HCT116 (cell line): ENCODE measurements around the gene MEIS2. TPM values are rescaled to one million over a fixed set of nuclear protein-coding genes. Genes with fewer than 3 reads are reported as not detected.

Experiments used
- ATAC-seq: fragments of 200-7000 bp; cut with Tn5 transposase; 2 replicates; pipeline ENCODE4 v1.9.1; 2020; ENCODE audit warnings: mild to moderate bottlenecking, moderate library complexity
- BruUV-seq: library from RNA; stranded (reverse); fragments of 400-500 nt; replicated peaks from 2 replicates; lab custom pipeline; 2021; lab: Mats Ljungman, UMichigan
- CTCF ChIA-PET: fragments of 300-600 bp; sonication (Branson Sonifier 250); formaldehyde crosslinking; loops from one replicate; lab custom pipeline; 2021; ENCODE audit warnings: antibody characterized with exemption; lab: Charles Lee
- POLR2A ChIA-PET: fragments of 300-600, 350-600 bp; sonication (Branson Sonifier 250); formaldehyde crosslinking; loops from one replicate; lab custom pipeline; 2021; ENCODE audit warnings: antibody characterized with exemption; lab: Charles Lee
- RAD21 ChIA-PET, 2 experiments: fragments of 300-600 bp; sonication (Branson Sonifier 250); formaldehyde crosslinking; loops; one replicate each; lab custom pipeline; 2023; ENCODE audit warnings: low total read pairs in 2 of 2; ENCODE audit not compliant: uncharacterized antibody in 2 of 2, unreplicated experiment in 2 of 2, low non-redundant PET in 1 of 2; lab: Charles Lee
- DNase-seq: peaks from one replicate; pipeline ENCODE4 v3.0.0-alpha.2; 2010; ENCODE audit warnings: low read depth, low spot score
- H2AFZ ChIP-seq: fragments of 200-600 bp; shearing (Covaris generic), sonication (generic); 2 replicates; pipeline ENCODE4 v1.6.1; 2017; ENCODE audit warnings: low read depth, mixed run types, mixed read lengths, antibody characterized with exemption, low read length; ENCODE audit not compliant: poor library complexity, severe bottlenecking
- H3K27ac ChIP-seq: 2 replicates; pipeline ENCODE4 v1.5.1; 2012; ENCODE audit warnings: low read depth, low read length
- H3K27me3 ChIP-seq: fragments of 200-600 bp; sonication (generic); 2 replicates; pipeline ENCODE4 v1.6.1; 2016; ENCODE audit warnings: mixed run types, low read length, mixed read lengths; ENCODE audit not compliant: insufficient read depth
- H3K36me3 ChIP-seq, 2 experiments: fragments of 200-500 bp in 1 of 2; fragments of 200-600 bp in 1 of 2; sonication (Bioruptor generic) in 1 of 2; sonication (generic) in 1 of 2; 2 replicates each; pipeline versions ENCODE4 v1.5.1 to v1.6.1; 2014 to 2016; ENCODE audit warnings: low read length in 2 of 2, inconsistent platforms in 1 of 2, mixed read lengths in 1 of 2, mixed run types in 1 of 2; ENCODE audit not compliant: insufficient read depth in 2 of 2, control insufficient read depth in 1 of 2
- H3K4me1 ChIP-seq, 2 experiments: fragments of 200-600 bp in 1 of 2; sonication (generic) in 1 of 2; 2 replicates each; pipeline versions ENCODE4 v1.5.1 to v1.6.1; 2012 to 2017; ENCODE audit warnings: low read length in 2 of 2, inconsistent platforms in 1 of 2, mild to moderate bottlenecking in 1 of 2, mixed read lengths in 1 of 2, mixed run types in 1 of 2, moderate library complexity in 1 of 2; ENCODE audit not compliant: insufficient read depth in 2 of 2, control insufficient read depth in 1 of 2
- H3K4me2 ChIP-seq: fragments of 200-600 bp; sonication (generic); 2 replicates; pipeline ENCODE4 v1.6.1; 2017; ENCODE audit warnings: mixed run types, low read length, mixed read lengths
- H3K4me3 ChIP-seq, 2 experiments: fragments of 200-600 bp in 1 of 2; sonication (generic) in 1 of 2; replicated peaks in 1 of 2; 2 replicates each; pipeline ENCODE4 v1.5.1; 2011 to 2016; ENCODE audit warnings: low read length in 2 of 2, control low read depth in 1 of 2, low read depth in 1 of 2, mild to moderate bottlenecking in 1 of 2, mixed read lengths in 1 of 2, mixed run types in 1 of 2
- H3K79me2 ChIP-seq: fragments of 200-600 bp; sonication (generic); 2 replicates; pipeline ENCODE4 v1.6.1; 2017; ENCODE audit warnings: mild to moderate bottlenecking, mixed run types, low read length, moderate library complexity, mixed read lengths; ENCODE audit not compliant: insufficient read depth
- H3K9ac ChIP-seq: fragments of 200-600 bp; sonication (generic); 2 replicates; pipeline ENCODE4 v1.6.1; 2016; ENCODE audit warnings: low read length, mixed read lengths
- H3K9me2 ChIP-seq: fragments of 200-600 bp; sonication (generic), shearing (Covaris generic); 2 replicates; pipeline ENCODE4 v1.6.1; 2017; ENCODE audit warnings: mixed run types, mild to moderate bottlenecking, moderate library complexity; ENCODE audit not compliant: insufficient read depth
- H3K9me3 ChIP-seq, 2 experiments: fragments of 200-500 bp in 1 of 2; fragments of 200-600 bp in 1 of 2; sonication (Bioruptor generic) in 1 of 2; sonication (generic) in 1 of 2; 2 replicates each; pipeline ENCODE4 v1.6.1; 2014 to 2017; ENCODE audit warnings: low read length in 2 of 2, mixed read lengths in 2 of 2, inconsistent platforms in 1 of 2, low read depth in 1 of 2, mild to moderate bottlenecking in 1 of 2, mixed run types in 1 of 2, moderate library complexity in 1 of 2; ENCODE audit not compliant: control insufficient read depth in 1 of 2, insufficient read depth in 1 of 2
- H4K20me1 ChIP-seq: fragments of 200-600 bp; sonication (generic), shearing (Covaris generic); 2 replicates; pipeline ENCODE4 v1.6.1; 2017; ENCODE audit warnings: mixed run types, mild to moderate bottlenecking, moderate library complexity; ENCODE audit not compliant: insufficient read depth
- CEBPB ChIP-seq: IDR thresholded peaks from 2 replicates; pipeline ENCODE4 v1.6.1; 2012; ENCODE audit warnings: low read depth
- EGR1 ChIP-seq: IDR thresholded peaks from 2 replicates; pipeline ENCODE4 v1.6.1; 2012; ENCODE audit warnings: low read depth
- ELF1 ChIP-seq: IDR thresholded peaks from 2 replicates; pipeline ENCODE4 v1.6.1; 2012; ENCODE audit warnings: low read depth, borderline replicate concordance
- EZH2phosphoT487 ChIP-seq: fragments of 200-600 bp; IDR thresholded peaks from 2 replicates; pipeline ENCODE4 v1.6.1; 2018; ENCODE audit warnings: antibody characterized with exemption, borderline replicate concordance
- FOSL1 ChIP-seq: IDR thresholded peaks from 2 replicates; pipeline ENCODE4 v1.6.1; 2012; ENCODE audit warnings: low read depth
- JUND ChIP-seq: IDR thresholded peaks from 2 replicates; pipeline ENCODE4 v1.6.1; 2012
- POLR2AphosphoS5 ChIP-seq: IDR thresholded peaks from 2 replicates; pipeline ENCODE4 v1.6.1; 2011; ENCODE audit warnings: mild to moderate bottlenecking, low read depth, low read length, moderate library complexity
- SIN3A ChIP-seq: IDR thresholded peaks from 2 replicates; pipeline ENCODE4 v1.6.1; 2012; ENCODE audit warnings: low read depth
- SP1 ChIP-seq: IDR thresholded peaks from 2 replicates; pipeline ENCODE4 v1.6.1; 2012; ENCODE audit warnings: low read depth
- YY1 ChIP-seq: IDR thresholded peaks from 2 replicates; pipeline ENCODE4 v1.6.1; 2011; ENCODE audit warnings: low read length, low read depth, moderate library complexity, mild to moderate bottlenecking; ENCODE audit not compliant: insufficient replicate concordance; ENCODE audit errors: extremely low read depth
- ZNF274 ChIP-seq: fragments of 200-500 bp; sonication (Bioruptor generic); IDR thresholded peaks from 2 replicates; pipeline ENCODE4 v1.6.1; 2014; ENCODE audit warnings: mild to moderate bottlenecking, low read depth, low read length, inconsistent platforms
- intact Hi-C: fragments of 100-400 bp; cut with micrococcal nuclease; formaldehyde crosslinking; loops from 2 replicates; pipeline ENCODE4 v1.10.0; 2022
- total RNA-seq: library from RNA; stranded (reverse); gene quantifications from one replicate; pipeline ENCODE4 v1.2.1, GENCODE V29; 2021; ENCODE audit not compliant: unreplicated experiment
- TF ChIP-seq, protein P1 (sequence below): IDR thresholded peaks from 2 replicates; pipeline ENCODE4 v1.6.1; 2012; ENCODE audit warnings: low read depth
- TF ChIP-seq, protein P2 (sequence below), 3 experiments: fragments of 200-600 bp in 1 of 3; sonication (generic) in 1 of 3; IDR thresholded peaks in 2 of 3; conservative IDR thresholded peaks in 1 of 3; 2 replicates each; pipeline ENCODE4 v1.5.1; 2012 to 2017; ENCODE audit warnings: low read depth in 2 of 3, low read length in 2 of 3, antibody characterized with exemption in 1 of 3, borderline replicate concordance in 1 of 3, control low read depth in 1 of 3, mild to moderate bottlenecking in 1 of 3, mixed read lengths in 1 of 3, mixed run types in 1 of 3, moderate library complexity in 1 of 3; ENCODE audit not compliant: insufficient read depth in 1 of 3
- TF ChIP-seq, protein P3 (sequence below): IDR thresholded peaks from 2 replicates; pipeline ENCODE4 v1.6.1; 2012
- TF ChIP-seq, protein P4 (sequence below): IDR thresholded peaks from 2 replicates; pipeline ENCODE4 v1.6.1; 2012

MEIS2 gene
- total RNA-seq, 1 experiment from 2014 or later = 11.5 TPM

DNA sequence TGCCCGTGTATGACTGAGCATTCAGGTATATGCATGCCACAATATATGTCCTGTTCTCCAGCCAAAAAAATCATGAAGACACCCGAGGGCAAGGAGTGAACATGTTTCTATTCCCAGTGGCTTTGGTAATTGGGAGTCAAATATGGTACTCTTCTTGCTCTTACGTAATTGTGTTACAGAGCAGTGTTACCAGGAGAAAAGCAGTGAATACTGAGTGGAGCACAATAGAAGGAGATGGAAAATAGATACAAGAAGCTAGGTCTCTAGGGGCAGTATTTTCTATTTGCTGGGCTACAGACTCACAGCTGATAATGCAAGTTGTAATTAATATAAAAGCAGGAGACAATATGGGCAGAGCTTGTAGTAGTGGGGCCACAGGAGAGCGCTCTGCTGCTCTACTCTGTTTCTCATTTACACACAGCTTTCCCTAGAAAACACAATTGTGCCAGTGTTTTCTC lies 13.2 kb downstream of the MEIS2 start:
- H3K9ac ChIP-seq = no peak overlapping the region
- H3K27me3 ChIP-seq = no peaks in the 10 kb centered on the region
- H3K36me3 ChIP-seq = 0 out of 4 replicates have a peak, but pooled peaks cover 0 to 4% of the 10 kb centered on the region in 2 experiments
- ATAC-seq = no peak
- no peak for TF ChIP-seq FOSL1
- no peak for TF ChIP-seq EGR1
- TF ChIP-seq, protein P1, sequence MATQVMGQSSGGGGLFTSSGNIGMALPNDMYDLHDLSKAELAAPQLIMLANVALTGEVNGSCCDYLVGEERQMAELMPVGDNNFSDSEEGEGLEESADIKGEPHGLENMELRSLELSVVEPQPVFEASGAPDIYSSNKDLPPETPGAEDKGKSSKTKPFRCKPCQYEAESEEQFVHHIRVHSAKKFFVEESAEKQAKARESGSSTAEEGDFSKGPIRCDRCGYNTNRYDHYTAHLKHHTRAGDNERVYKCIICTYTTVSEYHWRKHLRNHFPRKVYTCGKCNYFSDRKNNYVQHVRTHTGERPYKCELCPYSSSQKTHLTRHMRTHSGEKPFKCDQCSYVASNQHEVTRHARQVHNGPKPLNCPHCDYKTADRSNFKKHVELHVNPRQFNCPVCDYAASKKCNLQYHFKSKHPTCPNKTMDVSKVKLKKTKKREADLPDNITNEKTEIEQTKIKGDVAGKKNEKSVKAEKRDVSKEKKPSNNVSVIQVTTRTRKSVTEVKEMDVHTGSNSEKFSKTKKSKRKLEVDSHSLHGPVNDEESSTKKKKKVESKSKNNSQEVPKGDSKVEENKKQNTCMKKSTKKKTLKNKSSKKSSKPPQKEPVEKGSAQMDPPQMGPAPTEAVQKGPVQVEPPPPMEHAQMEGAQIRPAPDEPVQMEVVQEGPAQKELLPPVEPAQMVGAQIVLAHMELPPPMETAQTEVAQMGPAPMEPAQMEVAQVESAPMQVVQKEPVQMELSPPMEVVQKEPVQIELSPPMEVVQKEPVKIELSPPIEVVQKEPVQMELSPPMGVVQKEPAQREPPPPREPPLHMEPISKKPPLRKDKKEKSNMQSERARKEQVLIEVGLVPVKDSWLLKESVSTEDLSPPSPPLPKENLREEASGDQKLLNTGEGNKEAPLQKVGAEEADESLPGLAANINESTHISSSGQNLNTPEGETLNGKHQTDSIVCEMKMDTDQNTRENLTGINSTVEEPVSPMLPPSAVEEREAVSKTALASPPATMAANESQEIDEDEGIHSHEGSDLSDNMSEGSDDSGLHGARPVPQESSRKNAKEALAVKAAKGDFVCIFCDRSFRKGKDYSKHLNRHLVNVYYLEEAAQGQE = no peak
- TF ChIP-seq POLR2AphosphoS5 = no peak
- no peak for TF ChIP-seq JUND
- TF ChIP-seq, protein P2, sequence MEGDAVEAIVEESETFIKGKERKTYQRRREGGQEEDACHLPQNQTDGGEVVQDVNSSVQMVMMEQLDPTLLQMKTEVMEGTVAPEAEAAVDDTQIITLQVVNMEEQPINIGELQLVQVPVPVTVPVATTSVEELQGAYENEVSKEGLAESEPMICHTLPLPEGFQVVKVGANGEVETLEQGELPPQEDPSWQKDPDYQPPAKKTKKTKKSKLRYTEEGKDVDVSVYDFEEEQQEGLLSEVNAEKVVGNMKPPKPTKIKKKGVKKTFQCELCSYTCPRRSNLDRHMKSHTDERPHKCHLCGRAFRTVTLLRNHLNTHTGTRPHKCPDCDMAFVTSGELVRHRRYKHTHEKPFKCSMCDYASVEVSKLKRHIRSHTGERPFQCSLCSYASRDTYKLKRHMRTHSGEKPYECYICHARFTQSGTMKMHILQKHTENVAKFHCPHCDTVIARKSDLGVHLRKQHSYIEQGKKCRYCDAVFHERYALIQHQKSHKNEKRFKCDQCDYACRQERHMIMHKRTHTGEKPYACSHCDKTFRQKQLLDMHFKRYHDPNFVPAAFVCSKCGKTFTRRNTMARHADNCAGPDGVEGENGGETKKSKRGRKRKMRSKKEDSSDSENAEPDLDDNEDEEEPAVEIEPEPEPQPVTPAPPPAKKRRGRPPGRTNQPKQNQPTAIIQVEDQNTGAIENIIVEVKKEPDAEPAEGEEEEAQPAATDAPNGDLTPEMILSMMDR (IDR thresholded peaks at IDR 0.05 in 2 of 3, conservative IDR thresholded peaks at IDR 0.05 in 1 of 3; ENCODE audit: borderline replicate concordance in 1 of 3, insufficient read depth in 1 of 3, low read depth in 2 of 3, low read length in 2 of 3) = no peak
- TF ChIP-seq, protein P3, sequence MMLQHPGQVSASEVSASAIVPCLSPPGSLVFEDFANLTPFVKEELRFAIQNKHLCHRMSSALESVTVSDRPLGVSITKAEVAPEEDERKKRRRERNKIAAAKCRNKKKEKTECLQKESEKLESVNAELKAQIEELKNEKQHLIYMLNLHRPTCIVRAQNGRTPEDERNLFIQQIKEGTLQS = no peak
- TF ChIP-seq YY1 = no peak
- TF ChIP-seq SP1 = no peak
- no peak for TF ChIP-seq ZNF274
- TF ChIP-seq ELF1 = no peak
- no peak for TF ChIP-seq EZH2phosphoT487
- TF ChIP-seq CEBPB = no peak
- TF ChIP-seq SIN3A = no peak
- TF ChIP-seq, protein P4, sequence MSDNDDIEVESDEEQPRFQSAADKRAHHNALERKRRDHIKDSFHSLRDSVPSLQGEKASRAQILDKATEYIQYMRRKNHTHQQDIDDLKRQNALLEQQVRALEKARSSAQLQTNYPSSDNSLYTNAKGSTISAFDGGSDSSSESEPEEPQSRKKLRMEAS = no peak
- no peaks in the 10 kb centered on the region; the same call in 1 of the 2 replicates for H3K79me2 ChIP-seq
- H4K20me1 ChIP-seq = no peaks in the 10 kb centered on the region
- no peak overlapping the region for H3K4me3 ChIP-seq
- no peak overlapping the region for H3K4me2 ChIP-seq
- no peak overlapping the region for H3K27ac ChIP-seq
- CTCF ChIA-PET = no interaction called here
- intact Hi-C loops = no loop called here
- RAD21 ChIA-PET = no interaction called here
- no peaks in the 10 kb centered on the region for H3K9me3 ChIP-seq
- POLR2A ChIA-PET = no interaction called here
- no peaks in the 10 kb centered on the region for H3K4me1 ChIP-seq
- no peaks in the 10 kb centered on the region for H3K9me2 ChIP-seq
- BruUV-seq = no TSS peak
- H2AFZ ChIP-seq = no peak overlapping the region
- DNase-seq = no peak
